HepG2 (cell line): ENCODE results near the gene SP9. TPM values are rescaled to one million over a fixed set of nuclear protein-coding genes. Genes with fewer than 3 reads are reported as not detected.
A peak's percentile ranks its signal among the peaks of the same experiment; 100 is the strongest.

Experiments used
- HNF4A ChIP-seq: sonication (generic); formaldehyde crosslinking; IDR thresholded peaks from 2 replicates; pipeline ENCODE4 v1.4.0; 2020; ENCODE audit warnings: missing genetic modification reagents
- HNRNPH1 ChIP-seq: fragments of 200-400 bp; formaldehyde crosslinking; optimal IDR thresholded peaks from 2 replicates; pipeline ENCODE3; 2017; ENCODE audit warnings: mild to moderate bottlenecking, low read depth, low read length
- MAF1 ChIP-seq: sonication (generic); formaldehyde crosslinking; IDR thresholded peaks from 2 replicates; pipeline ENCODE4 v1.5.0; 2020; ENCODE audit warnings: missing genetic modification reagents, borderline replicate concordance
- PCBP1 ChIP-seq: fragments of 200-400 bp; formaldehyde crosslinking; IDR thresholded peaks from 2 replicates; pipeline ENCODE4 v1.6.1; 2017; ENCODE audit warnings: mild to moderate bottlenecking, low read depth, low read length, borderline replicate concordance
- PHF8 ChIP-seq: sonication (generic); formaldehyde crosslinking; IDR thresholded peaks from 2 replicates; pipeline ENCODE4 v1.5.0; 2020; ENCODE audit warnings: missing genetic modification reagents
- SCMH1 ChIP-seq: sonication (generic); formaldehyde crosslinking; IDR thresholded peaks from 2 replicates; pipeline ENCODE4 v1.9.0; 2021; ENCODE audit warnings: missing genetic modification reagents, mild to moderate bottlenecking, borderline replicate concordance
- STAT5B ChIP-seq: sonication (generic); formaldehyde crosslinking; IDR thresholded peaks from 2 replicates; pipeline ENCODE4 v1.4.0; 2020; ENCODE audit warnings: missing genetic modification reagents
- ZBTB3 ChIP-seq: sonication (generic); formaldehyde crosslinking; IDR thresholded peaks from 2 replicates; pipeline ENCODE4 v1.4.0; 2020; ENCODE audit warnings: low read depth, mild to moderate bottlenecking, moderate library complexity, missing genetic modification reagents, borderline replicate concordance
- ZNF20 ChIP-seq: sonication (generic); formaldehyde crosslinking; IDR thresholded peaks from 2 replicates; pipeline ENCODE4 v1.4.0; 2020; ENCODE audit warnings: mild to moderate bottlenecking, moderate library complexity, missing genetic modification reagents
- ZNF251 ChIP-seq: sonication (generic); formaldehyde crosslinking; IDR thresholded peaks from 2 replicates; pipeline ENCODE4 v1.9.0; 2021; ENCODE audit warnings: mild to moderate bottlenecking, missing genetic modification reagents
- ZNF83 ChIP-seq: sonication (generic); formaldehyde crosslinking; IDR thresholded peaks from 2 replicates; pipeline ENCODE4 v1.4.0; 2020; ENCODE audit warnings: missing genetic modification reagents, mild to moderate bottlenecking, borderline replicate concordance
- polyA plus RNA-seq, 8 experiments: library from polyadenylated mRNA; depleted of rRNA in 3 of 8; stranded (reverse) in 7 of 8; unstranded in 1 of 8; fragments of >200 nt; fragmentation: Illumina TruSeq in 4 of 8; extraction: Trizol in 4 of 8; gene quantifications; 2 replicates each; pipeline versions ENCODE4 v1.2.1 to v1.2.3, GENCODE V29; 2011 to 2016; ENCODE audit warnings: low read depth in 4 of 8, missing spikeins in 1 of 8, mixed read lengths in 1 of 8; ENCODE audit not compliant: insufficient read depth in 1 of 8
- total RNA-seq, 5 experiments: library from RNA; depleted of rRNA; stranded (reverse); fragments of >200 nt; fragmentation: Illumina TruSeq; extraction: Trizol; gene quantifications; 2 replicates each; pipeline ENCODE4 v1.2.3, GENCODE V29; 2016; ENCODE audit warnings: low read depth in 1 of 5
- TF ChIP-seq, protein P1 (sequence below): sonication (generic); formaldehyde crosslinking; IDR thresholded peaks from 2 replicates; pipeline ENCODE4 v1.4.0; 2020; ENCODE audit warnings: missing genetic modification reagents, borderline replicate concordance
- TF ChIP-seq, protein P2 (sequence below): sonication (generic); formaldehyde crosslinking; conservative IDR thresholded peaks from 2 replicates; pipeline ENCODE4 v1.8.0; 2022; ENCODE audit warnings: missing genetic modification reagents
- TF ChIP-seq, protein P3 (sequence below): sonication (generic); formaldehyde crosslinking; IDR thresholded peaks from 2 replicates; pipeline ENCODE4 v1.8.0; 2022; ENCODE audit warnings: mild to moderate bottlenecking, missing genetic modification reagents, moderate library complexity
- TF ChIP-seq, protein P4 (sequence below): sonication (generic); formaldehyde crosslinking; IDR thresholded peaks from 2 replicates; pipeline ENCODE4 v1.8.0; 2022; ENCODE audit warnings: mild to moderate bottlenecking, missing genetic modification reagents
- TF ChIP-seq, protein P5 (sequence below): sonication (generic); formaldehyde crosslinking; IDR thresholded peaks from 2 replicates; pipeline ENCODE4 v1.8.0; 2022; ENCODE audit warnings: missing genetic modification reagents, mild to moderate bottlenecking, moderate library complexity, borderline replicate concordance
- TF ChIP-seq, protein P6 (sequence below): sonication (generic); formaldehyde crosslinking; IDR thresholded peaks from 2 replicates; pipeline ENCODE4 v1.8.1; 2023; ENCODE audit warnings: mild to moderate bottlenecking, moderate library complexity, missing genetic modification reagents

SP9 gene
- total and polyA plus RNA-seq, 2 of the 13 experiments (the other 11 are each of a cell fraction or from before 2014, with no cell fraction given), result not detected

DNA sequence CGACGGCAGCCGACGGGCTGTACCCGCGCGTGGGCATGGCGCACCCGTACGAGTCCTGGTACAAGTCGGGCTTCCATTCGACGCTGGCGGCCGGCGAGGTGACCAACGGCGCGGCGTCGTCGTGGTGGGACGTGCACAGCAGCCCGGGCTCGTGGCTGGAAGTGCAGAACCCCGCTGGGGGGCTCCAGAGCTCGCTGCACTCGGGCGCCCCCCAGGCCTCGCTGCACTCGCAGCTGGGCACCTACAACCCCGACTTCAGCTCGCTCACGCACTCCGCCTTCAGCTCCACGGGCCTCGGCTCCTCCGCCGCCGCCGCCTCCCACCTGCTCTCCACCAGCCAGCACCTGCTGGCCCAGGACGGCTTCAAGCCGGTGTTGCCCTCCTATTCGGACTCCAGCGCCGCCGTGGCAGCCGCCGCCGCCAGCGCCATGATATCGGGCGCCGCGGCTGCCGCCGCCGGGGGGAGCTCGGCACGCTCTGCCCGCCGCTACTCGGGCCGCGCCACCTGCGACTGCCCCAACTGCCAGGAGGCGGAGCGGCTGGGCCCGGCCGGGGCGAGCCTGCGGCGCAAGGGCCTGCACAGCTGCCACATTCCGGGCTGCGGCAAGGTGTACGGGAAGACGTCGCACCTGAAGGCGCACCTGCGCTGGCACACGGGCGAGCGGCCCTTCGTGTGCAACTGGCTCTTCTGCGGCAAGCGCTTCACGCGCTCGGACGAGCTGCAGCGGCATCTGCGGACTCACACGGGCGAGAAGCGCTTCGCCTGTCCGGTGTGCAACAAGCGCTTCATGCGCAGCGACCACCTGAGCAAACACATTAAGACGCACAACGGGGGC is 2.0 kb downstream of the SP9 start (continued):
- TF ChIP-seq, protein P1, sequence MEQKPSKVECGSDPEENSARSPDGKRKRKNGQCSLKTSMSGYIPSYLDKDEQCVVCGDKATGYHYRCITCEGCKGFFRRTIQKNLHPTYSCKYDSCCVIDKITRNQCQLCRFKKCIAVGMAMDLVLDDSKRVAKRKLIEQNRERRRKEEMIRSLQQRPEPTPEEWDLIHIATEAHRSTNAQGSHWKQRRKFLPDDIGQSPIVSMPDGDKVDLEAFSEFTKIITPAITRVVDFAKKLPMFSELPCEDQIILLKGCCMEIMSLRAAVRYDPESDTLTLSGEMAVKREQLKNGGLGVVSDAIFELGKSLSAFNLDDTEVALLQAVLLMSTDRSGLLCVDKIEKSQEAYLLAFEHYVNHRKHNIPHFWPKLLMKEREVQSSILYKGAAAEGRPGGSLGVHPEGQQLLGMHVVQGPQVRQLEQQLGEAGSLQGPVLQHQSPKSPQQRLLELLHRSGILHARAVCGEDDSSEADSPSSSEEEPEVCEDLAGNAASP (CRISPR knock-in tag), result 0 out of 2 replicates have a peak, but pooled peaks have one; percentile 9
- TF ChIP-seq ZNF20 (CRISPR knock-in tag) (no peak), PHF8 (CRISPR knock-in tag) (peak; percentile 30; the same call in 1 of the 2 replicates), HNRNPH1 (no peak), PCBP1 (no peak), HNF4A (CRISPR knock-in tag) (no peak), ZNF251 (CRISPR knock-in tag) (no peak), SCMH1 (CRISPR knock-in tag) (no peak), ZBTB3 (CRISPR knock-in tag) (0 out of 2 replicates have a peak, but pooled peaks have one; percentile 27), MAF1 (CRISPR knock-in tag) (no peak), ZNF83 (no peak), STAT5B (no peak)
- TF ChIP-seq, protein P2, sequence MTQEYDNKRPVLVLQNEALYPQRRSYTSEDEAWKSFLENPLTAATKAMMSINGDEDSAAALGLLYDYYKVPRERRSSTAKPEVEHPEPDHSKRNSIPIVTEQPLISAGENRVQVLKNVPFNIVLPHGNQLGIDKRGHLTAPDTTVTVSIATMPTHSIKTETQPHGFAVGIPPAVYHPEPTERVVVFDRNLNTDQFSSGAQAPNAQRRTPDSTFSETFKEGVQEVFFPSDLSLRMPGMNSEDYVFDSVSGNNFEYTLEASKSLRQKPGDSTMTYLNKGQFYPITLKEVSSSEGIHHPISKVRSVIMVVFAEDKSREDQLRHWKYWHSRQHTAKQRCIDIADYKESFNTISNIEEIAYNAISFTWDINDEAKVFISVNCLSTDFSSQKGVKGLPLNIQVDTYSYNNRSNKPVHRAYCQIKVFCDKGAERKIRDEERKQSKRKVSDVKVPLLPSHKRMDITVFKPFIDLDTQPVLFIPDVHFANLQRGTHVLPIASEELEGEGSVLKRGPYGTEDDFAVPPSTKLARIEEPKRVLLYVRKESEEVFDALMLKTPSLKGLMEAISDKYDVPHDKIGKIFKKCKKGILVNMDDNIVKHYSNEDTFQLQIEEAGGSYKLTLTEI (CRISPR knock-in tag), result no peak
- TF ChIP-seq, protein P3, sequence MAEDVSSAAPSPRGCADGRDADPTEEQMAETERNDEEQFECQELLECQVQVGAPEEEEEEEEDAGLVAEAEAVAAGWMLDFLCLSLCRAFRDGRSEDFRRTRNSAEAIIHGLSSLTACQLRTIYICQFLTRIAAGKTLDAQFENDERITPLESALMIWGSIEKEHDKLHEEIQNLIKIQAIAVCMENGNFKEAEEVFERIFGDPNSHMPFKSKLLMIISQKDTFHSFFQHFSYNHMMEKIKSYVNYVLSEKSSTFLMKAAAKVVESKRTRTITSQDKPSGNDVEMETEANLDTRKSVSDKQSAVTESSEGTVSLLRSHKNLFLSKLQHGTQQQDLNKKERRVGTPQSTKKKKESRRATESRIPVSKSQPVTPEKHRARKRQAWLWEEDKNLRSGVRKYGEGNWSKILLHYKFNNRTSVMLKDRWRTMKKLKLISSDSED (CRISPR knock-in tag), result no peak
- TF ChIP-seq, protein P4, sequence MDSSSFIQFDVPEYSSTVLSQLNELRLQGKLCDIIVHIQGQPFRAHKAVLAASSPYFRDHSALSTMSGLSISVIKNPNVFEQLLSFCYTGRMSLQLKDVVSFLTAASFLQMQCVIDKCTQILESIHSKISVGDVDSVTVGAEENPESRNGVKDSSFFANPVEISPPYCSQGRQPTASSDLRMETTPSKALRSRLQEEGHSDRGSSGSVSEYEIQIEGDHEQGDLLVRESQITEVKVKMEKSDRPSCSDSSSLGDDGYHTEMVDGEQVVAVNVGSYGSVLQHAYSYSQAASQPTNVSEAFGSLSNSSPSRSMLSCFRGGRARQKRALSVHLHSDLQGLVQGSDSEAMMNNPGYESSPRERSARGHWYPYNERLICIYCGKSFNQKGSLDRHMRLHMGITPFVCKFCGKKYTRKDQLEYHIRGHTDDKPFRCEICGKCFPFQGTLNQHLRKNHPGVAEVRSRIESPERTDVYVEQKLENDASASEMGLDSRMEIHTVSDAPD (CRISPR knock-in tag), result no peak
- TF ChIP-seq, protein P5, sequence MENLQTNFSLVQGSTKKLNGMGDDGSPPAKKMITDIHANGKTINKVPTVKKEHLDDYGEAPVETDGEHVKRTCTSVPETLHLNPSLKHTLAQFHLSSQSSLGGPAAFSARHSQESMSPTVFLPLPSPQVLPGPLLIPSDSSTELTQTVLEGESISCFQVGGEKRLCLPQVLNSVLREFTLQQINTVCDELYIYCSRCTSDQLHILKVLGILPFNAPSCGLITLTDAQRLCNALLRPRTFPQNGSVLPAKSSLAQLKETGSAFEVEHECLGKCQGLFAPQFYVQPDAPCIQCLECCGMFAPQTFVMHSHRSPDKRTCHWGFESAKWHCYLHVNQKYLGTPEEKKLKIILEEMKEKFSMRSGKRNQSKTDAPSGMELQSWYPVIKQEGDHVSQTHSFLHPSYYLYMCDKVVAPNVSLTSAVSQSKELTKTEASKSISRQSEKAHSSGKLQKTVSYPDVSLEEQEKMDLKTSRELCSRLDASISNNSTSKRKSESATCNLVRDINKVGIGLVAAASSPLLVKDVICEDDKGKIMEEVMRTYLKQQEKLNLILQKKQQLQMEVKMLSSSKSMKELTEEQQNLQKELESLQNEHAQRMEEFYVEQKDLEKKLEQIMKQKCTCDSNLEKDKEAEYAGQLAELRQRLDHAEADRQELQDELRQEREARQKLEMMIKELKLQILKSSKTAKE (CRISPR knock-in tag), result 0 out of 2 replicates have a peak, but pooled peaks have one; percentile 33
- TF ChIP-seq, protein P6, sequence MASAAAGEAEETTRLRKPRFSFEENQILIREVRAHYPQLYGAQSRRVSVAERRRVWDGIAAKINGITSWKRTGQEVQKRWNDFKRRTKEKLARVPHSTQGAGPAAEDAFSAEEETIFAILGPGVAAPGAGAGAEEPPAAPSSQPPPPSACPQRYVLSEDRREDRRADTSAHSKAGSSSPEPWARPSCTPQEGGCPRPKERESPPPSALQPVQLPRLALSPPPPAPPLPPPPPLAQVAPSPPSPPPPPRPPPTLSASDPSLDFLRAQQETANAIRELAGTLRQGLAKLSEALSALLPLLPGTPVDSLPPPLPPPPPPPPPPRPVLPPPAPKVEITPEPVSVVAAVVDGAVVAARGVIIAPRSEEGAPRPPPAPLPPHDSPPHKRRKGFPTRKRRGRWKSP, result peak; percentile 60
